Adrenal gland (tissue), 12 donors: ENCODE data around the gene C5orf47. TPM values are rescaled to one million over a fixed set of nuclear protein-coding genes. Genes with fewer than 3 reads are reported as not detected.

Experiments used
- DNase-seq, 7 donors: peaks; one replicate each; pipeline ENCODE4 v3.0.0-alpha.2; 2019 to 2020
- H3K27ac ChIP-seq, 5 donors: fragments of 200-600 bp; sonication (generic) in 4 of 5; 1 replicate in 3 of 5; 2 replicates in 2 of 5; pipeline versions ENCODE4 v1.5.1 to v1.8.0; 2016 to 2020; ENCODE audit warnings: mild to moderate bottlenecking in 1 of 5
- H3K27me3 ChIP-seq: fragments of 200-600 bp; 2 replicates; pipeline ENCODE4 v1.8.0; 2021
- H3K36me3 ChIP-seq, 2 donors: fragments of 200-600 bp; replicated peaks in 1 of 2; 1 replicate in 1 of 2; 2 replicates in 1 of 2; pipeline versions ENCODE4 v1.5.1 to v1.8.0; 2018 to 2022
- H3K4me1 ChIP-seq, 2 donors: fragments of 200-600 bp; replicated peaks in 1 of 2; 1 replicate in 1 of 2; 2 replicates in 1 of 2; pipeline versions ENCODE4 v1.5.1 to v1.8.0; 2018 to 2021
- H3K4me3 ChIP-seq, 4 donors: fragments of 200-600 bp; sonication (generic) in 3 of 4; one replicate each; pipeline ENCODE4 v1.5.1; 2016 to 2018
- H3K9me3 ChIP-seq, 3 donors: fragments of 200-600 bp; sonication (generic) in 1 of 3; replicated peaks in 1 of 3; 1 replicate in 2 of 3; 2 replicates in 1 of 3; pipeline versions ENCODE4 v1.5.1 to v1.8.0; 2016 to 2021
- CTCF ChIP-seq, 6 experiments: fragments of 450-650 bp in 4 of 6; fragments of 200-600 bp in 2 of 6; sonication (generic) in 1 of 6; IDR thresholded peaks; 1 replicate in 5 of 6; 2 replicates in 1 of 6; pipeline versions ENCODE4 v1.5.1 to v1.8.0; 2016 to 2021; ENCODE audit warnings: antibody characterized with exemption in 6 of 6, mild to moderate bottlenecking in 2 of 6, moderate library complexity in 1 of 6
- POLR2A ChIP-seq, 2 donors: fragments of 450-650 bp; IDR thresholded peaks; one replicate each; pipeline ENCODE4 v1.6.1; 2017; ENCODE audit warnings: antibody characterized with exemption in 2 of 2, mild to moderate bottlenecking in 2 of 2, moderate library complexity in 1 of 2
- WGBS, 4 donors: extraction: QIAGEN DNeasy Blood & Tissue Kit in 2 of 4; methylation state at CpG; one replicate each; pipeline versions ENCODE4 v1.1.5 to v1.1.7; 2013 to 2017; 5-methylcytosine and 5-hydroxymethylcytosine counted together
- intact Hi-C, 2 donors: fragments of 100-400 bp; cut with DNase I; formaldehyde crosslinking; loops; one replicate each; pipeline versions ENCODE4 v1.14.1 to v1.15.0; 2022 to 2023
- polyA plus RNA-seq, 3 donors: library from polyadenylated mRNA; stranded (reverse); fragments of 200-250 nt in 2 of 3; fragments of 350-450 nt in 1 of 3; fragmentation: Illumina TruSeq in 1 of 3; extraction: RNeasy Lipid Tissue Mini Kit (QIAGEN cat#74804) in 1 of 3; gene quantifications; one replicate each; pipeline ENCODE4 v1.2.3, GENCODE V29; 2013 to 2014
- total RNA-seq, 9 donors: library from RNA; depleted of rRNA in 4 of 9; stranded (reverse); fragments of >200 nt in 4 of 9; fragments of 120-200 nt in 1 of 9; fragmentation: NEBNext Ultra II Directional in 1 of 9; extraction: Animal tissue kit (Norgen Biotek cat#: 25700) in 1 of 9; gene quantifications; one replicate each; pipeline versions ENCODE4 v1.1.0 to v1.2.4, GENCODE V29; 2013 to 2023
- donor health status: healthy with polysubstance abuse.
- donor health status: Bipolar disorder and iron deficiency.
- donor health status: DM: yes; HTN: yes; CAD: no.
- donor health status: DM: no; HTN: no; CAD: no.
- donor health status: DM: no; HTN: no; CAD: no.
- donor health status: DM: yes; HTN: yes; CAD: no.

C5orf47 gene
- total and polyA plus RNA-seq, 12 donors = 0.08 to 0.25 (median 0.16) TPM; not detected in 5

- no peaks in the 10 kb centered on the region for H3K36me3 ChIP-seq
- intact Hi-C loops = loop anchor here (2.0 kb wide), 1 partner anchor 355 kb away; no protein-coding TSS in a partner anchor
- 9 to 18% (median 12%) methylated on average over 9 to 13 of the region's 13 CpGs for WGBS, 4 donors
- DNase-seq = peak in 5 of 7 donors; percentile 56 to 76 (median 62)
- no peak for TF ChIP-seq CTCF (IDR thresholded peaks at IDR 0.05)
- TF ChIP-seq POLR2A (IDR thresholded peaks at IDR 0.05) = no peak
- no peaks in the 10 kb centered on the region for H3K27me3 ChIP-seq
- no peaks in the 10 kb centered on the region for H3K9me3 ChIP-seq
- peak overlapping the region in 3 of 4 donors; percentile 2 to 64 (median 50) for H3K4me3 ChIP-seq
- peaks cover 4 to 7% of the 10 kb centered on the region in 2 donors for H3K4me1 ChIP-seq
- H3K27ac ChIP-seq = peak overlapping the region in 3 of 5 donors; percentile 51 to 80 (median 71)
Observed at GRCh38 chr5:173973616-173973969, 15.4 kb upstream of the C5orf47 start.

GRCh38 chr5:173974688-173975239, 14.2 kb upstream of the C5orf47 start:
- WGBS, 4 donors = 60 to 74% (median 65%) methylated on average over 5 of the region's 5 CpGs
- Histone ChIP-seq H3K27ac (no peak overlapping the region), H3K27me3 (no peaks in the 10 kb centered on the region), H3K36me3 (no peaks in the 10 kb centered on the region), H3K4me3 (no peak overlapping the region), H3K4me1 (peaks cover 4 to 7% of the 10 kb centered on the region in 2 donors), H3K9me3 (no peaks in the 10 kb centered on the region)
- TF ChIP-seq CTCF (IDR thresholded peaks at IDR 0.05) (no peak), POLR2A (IDR thresholded peaks at IDR 0.05) (no peak)
- no peak for DNase-seq
- intact Hi-C loops = no loop called here

GRCh38 chr5:173981185-173981761, 7.7 kb upstream of the C5orf47 start:
- Histone ChIP-seq H3K27me3 (no peaks in the 10 kb centered on the region), H3K9me3 (no peaks in the 10 kb centered on the region), H3K4me1 (no peaks in the 10 kb centered on the region), H3K4me3 (no peak overlapping the region), H3K36me3 (no peaks in the 10 kb centered on the region), H3K27ac (no peak overlapping the region)
- WGBS, 4 donors = 62 to 76% (median 68%) methylated on average over 4 to 5 of the region's 5 CpGs
- intact Hi-C loops = loop anchor here in 1 of 2 donors (5.0 kb wide), 1 partner anchor 369 kb away; no protein-coding TSS in a partner anchor
- TF ChIP-seq CTCF (IDR thresholded peaks at IDR 0.05) = no peak
- no peak for TF ChIP-seq POLR2A (IDR thresholded peaks at IDR 0.05)
- DNase-seq = no peak

- H3K4me3 ChIP-seq = no peak overlapping the region
- no peaks in the 10 kb centered on the region for H3K4me1 ChIP-seq
- intact Hi-C loops = loop anchor here in 1 of 2 donors (5.0 kb wide), 1 partner anchor 372 kb away; no protein-coding TSS in a partner anchor
- H3K27ac ChIP-seq = no peak overlapping the region
- H3K27me3 ChIP-seq = no peaks in the 10 kb centered on the region
- H3K36me3 ChIP-seq = no peaks in the 10 kb centered on the region
- 41 to 53% (median 45%) methylated on average over 4 of the region's 4 CpGs for WGBS, 4 donors
- TF ChIP-seq POLR2A (IDR thresholded peaks at IDR 0.05) = no peak
- TF ChIP-seq CTCF (IDR thresholded peaks at IDR 0.05) = peak in 5 of 6 experiments; percentile 47 to 59 (median 54)
- DNase-seq = no peak
- no peaks in the 10 kb centered on the region for H3K9me3 ChIP-seq
Observed at GRCh38 chr5:173984218-173984617, 4.8 kb upstream of the C5orf47 start.
